PC-3 (cell line): ENCODE results near the gene ZDHHC21.

Experiments
- EZH2 ChIP-seq: fragments of 300-600 bp; sonication (generic); IDR thresholded peaks from one replicate; pipeline ENCODE4 v1.6.1; 2017; ENCODE audit warnings: antibody characterized with exemption, mild to moderate bottlenecking, low read length; ENCODE audit not compliant: unreplicated experiment
- EZH2phosphoT487 ChIP-seq: fragments of 300-600 bp; sonication (generic); IDR thresholded peaks from 2 replicates; pipeline ENCODE4 v1.6.1; 2018; ENCODE audit warnings: mild to moderate bottlenecking, antibody characterized with exemption, low read length, borderline replicate concordance
- TF ChIP-seq, protein P1 (sequence below): fragments of 300-600 bp; sonication (generic); conservative IDR thresholded peaks from 2 replicates; pipeline ENCODE4 v1.5.1; 2017; ENCODE audit warnings: antibody characterized with exemption, low read depth, mild to moderate bottlenecking, low read length

GRCh38 chr9:14653511-14653910 is 39.7 kb downstream of the ZDHHC21 start:
- TF ChIP-seq, protein P1, sequence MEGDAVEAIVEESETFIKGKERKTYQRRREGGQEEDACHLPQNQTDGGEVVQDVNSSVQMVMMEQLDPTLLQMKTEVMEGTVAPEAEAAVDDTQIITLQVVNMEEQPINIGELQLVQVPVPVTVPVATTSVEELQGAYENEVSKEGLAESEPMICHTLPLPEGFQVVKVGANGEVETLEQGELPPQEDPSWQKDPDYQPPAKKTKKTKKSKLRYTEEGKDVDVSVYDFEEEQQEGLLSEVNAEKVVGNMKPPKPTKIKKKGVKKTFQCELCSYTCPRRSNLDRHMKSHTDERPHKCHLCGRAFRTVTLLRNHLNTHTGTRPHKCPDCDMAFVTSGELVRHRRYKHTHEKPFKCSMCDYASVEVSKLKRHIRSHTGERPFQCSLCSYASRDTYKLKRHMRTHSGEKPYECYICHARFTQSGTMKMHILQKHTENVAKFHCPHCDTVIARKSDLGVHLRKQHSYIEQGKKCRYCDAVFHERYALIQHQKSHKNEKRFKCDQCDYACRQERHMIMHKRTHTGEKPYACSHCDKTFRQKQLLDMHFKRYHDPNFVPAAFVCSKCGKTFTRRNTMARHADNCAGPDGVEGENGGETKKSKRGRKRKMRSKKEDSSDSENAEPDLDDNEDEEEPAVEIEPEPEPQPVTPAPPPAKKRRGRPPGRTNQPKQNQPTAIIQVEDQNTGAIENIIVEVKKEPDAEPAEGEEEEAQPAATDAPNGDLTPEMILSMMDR, result no peak
- TF ChIP-seq EZH2phosphoT487, result no peak
- TF ChIP-seq EZH2, result no peak
